GM19240 (cell line): Measurements from ENCODE around the gene EIF5.

Source experiments
- DNase-seq: peaks from one replicate; pipeline ENCODE4 v3.0.0; 2011; ENCODE audit warnings: low spot score; ENCODE audit not compliant: insufficient read length

EIF5 gene

GRCh38 chr14:103310576-103311095 is 23.4 kb upstream of the EIF5 start:
- no peak for DNase-seq

DNA sequence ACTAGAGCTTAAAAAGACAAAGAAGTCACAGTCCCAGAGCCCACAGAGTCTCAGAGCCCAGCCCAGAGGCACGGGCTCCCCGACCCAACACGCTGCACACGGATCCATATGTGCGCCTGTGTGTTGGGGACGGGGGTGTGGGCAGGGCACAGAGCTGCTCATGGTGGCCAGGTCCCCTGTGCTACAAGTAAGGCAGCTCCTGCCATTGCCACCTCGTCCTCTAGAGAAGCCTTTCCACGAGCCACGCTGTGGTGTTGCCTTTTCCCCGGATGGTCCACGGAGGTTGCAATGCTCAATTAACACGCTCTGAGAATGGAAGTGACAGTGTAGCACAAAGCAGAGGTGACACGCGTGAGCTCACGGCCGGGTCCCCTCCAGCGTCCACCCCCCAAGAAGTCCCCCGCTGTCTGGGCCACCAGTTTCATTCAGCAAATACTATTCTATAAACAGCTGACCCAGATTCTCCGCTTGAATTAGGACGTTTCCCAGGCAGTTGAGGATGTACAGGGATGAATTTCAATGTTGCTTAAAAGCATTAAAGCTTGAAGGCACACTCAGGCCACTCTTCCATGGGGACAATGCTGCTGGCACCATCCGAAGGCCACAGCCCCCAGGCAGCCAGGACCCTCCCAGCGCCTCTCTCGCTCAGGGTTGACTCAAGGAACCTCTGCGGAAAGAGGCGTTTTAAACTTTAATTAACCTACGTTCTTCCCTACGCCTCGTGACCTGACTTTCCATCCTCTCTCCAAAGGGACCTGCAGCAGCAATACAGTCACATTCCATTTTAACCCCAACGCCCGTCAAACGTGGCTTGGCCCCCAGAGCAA is 22.7 kb upstream of the EIF5 start:
- no peak for DNase-seq

- no peak for DNase-seq
Observed at GRCh38 chr14:103312006-103312635, 21.9 kb upstream of the EIF5 start.

DNA sequence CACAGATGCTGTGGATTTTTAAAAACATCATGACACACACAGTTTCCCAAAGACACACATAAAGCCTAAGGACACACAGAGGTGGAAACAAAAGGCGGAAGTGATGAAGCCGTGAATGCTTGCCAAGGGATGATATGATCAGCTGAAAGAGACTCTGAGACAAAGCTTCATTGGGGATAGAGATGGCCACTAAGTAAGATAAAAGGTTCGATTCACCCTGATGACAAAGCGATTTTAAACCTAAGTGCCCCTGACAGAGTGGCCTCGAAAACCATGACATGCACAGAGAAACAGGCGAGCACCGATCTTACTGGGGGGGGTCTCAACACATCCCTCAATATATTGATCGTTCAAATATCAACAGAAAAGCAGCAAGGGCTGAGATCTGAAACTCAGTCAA is 20.3 kb upstream of the EIF5 start:
- no peak for DNase-seq

GRCh38 chr14:103314496-103315277 is 19.4 kb upstream of the EIF5 start:
- DNase-seq, result no peak

GRCh38 chr14:103315351-103315911 is 18.6 kb upstream of the EIF5 start:
- DNase-seq, result no peak

DNA sequence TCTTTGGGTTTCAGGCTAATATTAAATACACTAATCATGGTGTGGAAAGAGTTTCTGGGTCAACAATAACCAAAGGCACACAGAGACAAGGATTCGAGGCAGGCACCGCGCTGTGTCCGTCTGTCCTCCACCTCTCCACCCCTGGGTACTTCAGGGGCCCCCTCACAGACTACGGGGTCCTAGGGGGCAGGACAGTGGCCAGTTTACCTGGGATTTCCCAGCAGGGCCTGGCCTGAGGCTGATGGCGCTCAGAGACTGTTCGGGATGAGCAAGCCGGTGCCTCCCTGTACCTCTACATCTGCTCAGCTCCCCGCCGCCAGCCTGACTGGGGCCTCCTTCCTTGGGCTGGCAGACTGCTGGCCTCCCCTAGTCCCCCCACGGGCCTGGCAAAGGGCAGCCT is 18.1 kb upstream of the EIF5 start:
- DNase-seq, result no peak

DNA sequence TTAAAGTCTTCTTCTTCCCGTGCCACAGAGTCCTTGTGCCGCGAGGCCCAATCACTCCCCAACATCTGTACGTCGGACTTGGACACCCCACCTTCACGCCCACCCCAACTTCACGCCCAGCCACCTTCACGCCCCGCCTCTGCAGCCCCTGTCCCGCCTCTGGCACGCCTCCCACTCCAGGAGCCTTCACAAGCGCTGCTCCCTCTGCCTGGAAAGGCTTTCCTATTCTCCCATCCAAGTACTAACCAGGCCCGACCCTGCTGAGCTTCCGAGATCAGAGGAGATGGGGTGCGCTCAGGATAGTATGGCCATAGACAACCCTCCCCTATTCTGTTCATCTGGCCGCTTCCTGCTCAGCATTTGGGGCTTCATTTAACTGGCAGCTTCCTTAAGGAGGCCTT is 17.3 kb upstream of the EIF5 start:
- DNase-seq, result no peak

GRCh38 chr14:103317251-103317650 is 16.8 kb upstream of the EIF5 start:
- DNase-seq, result no peak

GRCh38 chr14:103317976-103318580 is 16.0 kb upstream of the EIF5 start:
- DNase-seq, result no peak

DNA sequence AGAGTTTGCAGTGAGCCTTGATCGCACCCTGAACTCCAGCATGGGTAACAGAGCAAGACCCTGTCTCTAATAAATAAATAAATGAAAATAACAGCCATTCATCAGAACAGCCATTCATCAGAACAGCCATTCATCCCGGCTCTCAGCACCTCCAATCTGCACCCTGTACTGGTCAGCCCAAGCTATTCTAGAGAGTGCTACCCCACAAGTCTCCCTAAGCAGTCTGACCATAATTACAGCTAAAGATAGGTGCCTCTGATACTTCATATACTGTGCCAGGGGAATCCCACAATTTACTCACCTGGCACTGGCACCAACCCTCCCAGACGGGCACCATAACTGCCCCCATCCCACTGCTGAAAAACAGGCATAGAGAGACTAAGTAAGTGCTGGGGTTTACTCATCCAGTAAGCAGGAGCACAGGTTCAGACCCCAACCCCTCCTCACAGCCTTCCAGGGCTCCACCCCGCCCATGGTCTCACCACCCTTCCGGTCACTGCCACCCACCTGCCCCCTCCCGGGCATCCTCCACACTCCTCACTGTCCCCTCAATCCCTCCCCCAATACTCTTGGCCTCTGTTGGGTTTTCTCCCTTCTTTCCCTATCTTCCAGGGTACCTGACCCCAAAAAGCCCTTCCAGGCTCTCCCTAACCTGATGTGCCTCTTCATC is 15.2 kb upstream of the EIF5 start:
- no peak for DNase-seq

DNA sequence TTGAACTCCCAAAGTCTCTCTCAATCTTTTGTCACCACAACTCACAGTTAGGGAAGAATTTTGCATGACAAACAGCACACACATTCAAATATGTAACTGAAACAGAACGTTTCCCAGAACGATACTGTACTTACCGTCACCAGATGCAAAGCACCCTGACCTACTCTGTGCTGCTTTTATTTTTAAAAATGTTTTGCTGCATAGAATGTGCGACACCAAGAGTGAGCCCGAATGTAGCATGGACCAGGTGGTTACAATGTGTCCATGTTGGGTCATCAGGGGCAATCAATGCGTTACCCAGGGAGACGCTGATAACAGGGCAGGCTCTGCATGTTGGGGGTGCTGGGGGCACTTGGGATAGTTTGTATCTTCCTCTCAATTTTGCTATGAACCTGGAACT is 14.6 kb upstream of the EIF5 start:
- DNase-seq, result no peak

- DNase-seq, result no peak
Observed at GRCh38 chr14:103326078-103326477, 8.0 kb upstream of the EIF5 start.

DNA sequence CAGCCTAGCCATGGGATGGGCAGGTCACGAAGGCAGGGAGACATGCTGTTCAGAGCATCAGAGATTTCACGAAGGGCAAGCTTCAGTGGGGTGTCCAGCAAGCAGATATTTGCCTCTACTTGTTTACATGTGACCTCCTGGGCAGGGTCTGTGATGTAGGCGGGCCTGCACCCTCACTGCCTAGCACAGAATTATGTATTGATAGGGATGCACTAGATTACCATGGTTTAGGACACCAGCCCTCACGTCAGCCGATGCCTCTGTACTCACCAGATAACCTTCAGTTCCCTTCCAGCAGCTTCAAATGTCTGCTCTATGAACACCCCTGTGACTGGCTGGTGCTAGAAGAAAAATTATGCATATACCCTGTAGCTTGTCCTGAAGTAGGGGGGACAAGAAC is 5.1 kb upstream of the EIF5 start:
- DNase-seq, result no peak

GRCh38 chr14:103329401-103330347 is 4.4 kb upstream of the EIF5 start:
- no peak for DNase-seq

- no peak for DNase-seq
Observed at GRCh38 chr14:103330536-103330935, 3.5 kb upstream of the EIF5 start.

- DNase-seq, result no peak
Observed at GRCh38 chr14:103332143-103332919, 1.7 kb upstream of the EIF5 start.

DNA sequence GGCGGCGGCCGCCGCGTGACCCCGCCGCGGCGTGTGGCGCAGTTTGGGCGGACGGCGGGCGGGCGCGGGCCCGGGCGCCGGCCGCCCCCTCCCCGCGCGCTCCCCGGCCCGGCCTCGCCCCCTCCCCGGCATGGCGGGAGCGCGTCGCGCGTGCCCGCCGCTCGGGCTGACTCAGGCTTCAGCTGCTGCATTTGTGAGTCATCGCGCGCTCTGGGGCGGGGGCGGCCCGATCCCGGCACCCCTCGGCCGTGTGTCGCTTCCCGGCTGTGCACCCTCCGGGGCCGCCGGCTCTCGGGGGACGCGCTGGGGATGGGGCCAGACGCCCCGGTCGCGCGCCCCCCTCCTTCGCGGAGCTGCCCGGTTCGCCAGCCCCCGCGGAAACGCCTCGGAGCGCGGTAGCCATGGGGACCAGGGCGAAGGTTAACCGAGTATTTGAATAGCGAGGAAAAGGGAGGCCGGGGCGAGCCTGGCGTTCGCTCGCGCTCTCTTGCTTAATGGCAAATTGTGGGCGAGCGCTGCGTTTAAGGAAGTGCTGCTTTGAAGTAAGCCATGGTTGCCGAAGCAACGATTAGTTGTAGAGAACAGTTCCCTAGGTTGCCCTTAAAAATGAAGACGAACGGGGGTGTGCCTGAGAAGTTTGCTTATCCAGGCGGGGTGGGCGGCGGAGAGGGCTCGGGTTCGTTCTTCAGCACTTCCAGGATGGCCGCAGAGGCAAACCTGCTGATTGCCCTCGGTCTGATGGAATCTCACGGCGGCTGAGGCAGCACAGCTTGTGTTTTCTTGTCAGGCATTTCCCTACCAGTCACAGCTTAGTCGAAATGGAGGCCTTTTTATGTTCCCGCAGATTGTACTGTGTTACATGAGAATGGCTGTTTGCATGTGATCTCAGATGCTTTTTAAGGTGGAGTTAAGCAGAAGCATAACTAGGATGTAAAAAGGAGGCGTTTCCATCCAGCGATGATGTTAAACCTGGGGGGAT is 896 bp downstream of the EIF5 start:
- no peak for DNase-seq
